ENCODE results near the gene SNAP25.

Gene SNAP25

GRCh38 chr20:10352934-10353824, 134.5 kb downstream of the SNAP25 start (continued):
- TF ChIP-seq ZBTB26 (tag by site-specific recombination; optimal IDR thresholded peaks at IDR 0.05) (no peak), ELK4 (IDR thresholded peaks at IDR 0.05; ENCODE audit: borderline replicate concordance, low read depth, low read length) (no peak), GLIS1 (tag by site-specific recombination; IDR thresholded peaks at IDR 0.05) (peak; percentile 67), ZNF202 (tag by site-specific recombination; IDR thresholded peaks at IDR 0.05; ENCODE audit: borderline replicate concordance) (no peak), ZSCAN16 (tag by site-specific recombination; IDR thresholded peaks at IDR 0.05) (no peak), ZNF585B (tag by site-specific recombination; IDR thresholded peaks at IDR 0.05) (no peak)

- CTCF ChIA-PET: no interaction called here
- no peak overlapping the region for H3K27ac ChIP-seq (ENCODE audit: extremely low read depth, low read depth, low read length)
- no peaks in the 10 kb centered on the region for H3K9me3 ChIP-seq (ENCODE audit: control insufficient read depth, insufficient read depth, low read depth, low read length)
- peaks cover 20% of the 10 kb centered on the region for H3K4me1 ChIP-seq (ENCODE audit: control insufficient read depth, insufficient read depth, low read length)
- POLR2A ChIA-PET: no interaction called here
- H3K36me3 ChIP-seq (ENCODE audit: control insufficient read depth in 2 of 2, insufficient read depth in 1 of 2, low read length in 2 of 2): no peaks in the 10 kb centered on the region
- no peak overlapping the region for H3K4me3 ChIP-seq (ENCODE audit: low read depth, low read length)
- TF ChIP-seq IKZF3 (tag by site-specific recombination; IDR thresholded peaks at IDR 0.05): no peak
- no peak for TF ChIP-seq ZNF433 (tag by site-specific recombination; IDR thresholded peaks at IDR 0.05; ENCODE audit: low read depth)
- TF ChIP-seq ZNF302 (tag by site-specific recombination; IDR thresholded peaks at IDR 0.05; ENCODE audit: low read depth): no peak
- TF ChIP-seq HOXD13 (CRISPR knock-in tag; IDR thresholded peaks at IDR 0.05; ENCODE audit: borderline replicate concordance): no peak
Measured at GRCh38 chr20:10356628-10357027, 138.0 kb downstream of the SNAP25 start.
